ENCODE measurements around the gene FAM117A. TPM values are rescaled to one million over a fixed set of nuclear protein-coding genes. Genes with fewer than 3 reads are reported as not detected.

Gene FAM117A, protein sequence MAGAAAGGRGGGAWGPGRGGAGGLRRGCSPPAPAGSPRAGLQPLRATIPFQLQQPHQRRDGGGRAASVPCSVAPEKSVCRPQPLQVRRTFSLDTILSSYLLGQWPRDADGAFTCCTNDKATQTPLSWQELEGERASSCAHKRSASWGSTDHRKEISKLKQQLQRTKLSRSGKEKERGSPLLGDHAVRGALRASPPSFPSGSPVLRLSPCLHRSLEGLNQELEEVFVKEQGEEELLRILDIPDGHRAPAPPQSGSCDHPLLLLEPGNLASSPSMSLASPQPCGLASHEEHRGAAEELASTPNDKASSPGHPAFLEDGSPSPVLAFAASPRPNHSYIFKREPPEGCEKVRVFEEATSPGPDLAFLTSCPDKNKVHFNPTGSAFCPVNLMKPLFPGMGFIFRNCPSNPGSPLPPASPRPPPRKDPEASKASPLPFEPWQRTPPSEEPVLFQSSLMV
- 10 to 100 TPM; 30.6 to 34.1 TPM for total RNA-seq

DNA sequence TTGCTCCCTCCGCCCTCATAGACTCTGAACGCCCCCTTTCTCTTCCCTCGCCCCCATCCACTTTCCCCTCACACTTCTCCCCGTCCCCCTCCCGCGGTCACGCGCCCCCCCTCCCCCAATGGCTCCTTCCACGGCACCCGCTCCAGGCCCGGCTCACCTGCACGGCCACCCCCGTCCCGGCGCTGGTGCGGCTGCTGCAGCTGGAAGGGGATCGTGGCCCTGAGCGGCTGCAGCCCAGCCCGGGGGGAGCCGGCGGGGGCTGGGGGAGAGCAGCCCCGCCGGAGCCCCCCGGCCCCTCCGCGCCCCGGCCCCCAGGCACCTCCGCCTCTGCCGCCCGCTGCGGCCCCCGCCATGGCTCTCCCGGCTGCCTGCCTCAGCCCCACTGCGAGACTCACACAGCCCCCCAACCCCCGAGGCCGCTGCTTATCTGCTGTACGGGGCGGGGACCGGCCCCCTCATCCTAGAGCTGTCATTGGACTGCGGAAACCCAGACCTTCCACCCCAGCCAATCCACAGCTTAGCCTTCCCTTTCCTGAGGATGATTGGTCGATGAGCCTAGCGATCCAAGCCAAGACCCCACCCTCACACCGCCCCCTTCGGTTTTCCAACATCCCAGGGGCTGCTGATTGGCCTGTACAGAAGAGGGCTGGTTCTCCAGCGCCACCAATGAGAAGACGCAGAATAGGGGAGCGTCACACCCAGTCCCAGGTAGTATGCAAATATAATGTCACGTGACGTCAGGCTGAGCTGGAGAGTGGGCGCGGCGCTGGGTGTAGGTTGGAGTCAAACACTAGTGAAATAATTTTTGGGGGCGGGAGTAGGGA, at the start of gene FAM117A:
FAM117A (minus strand) TSS at position 397 of the 824 bp plus-strand sequence; CDS start at position 353, 44 bp downstream.
- Mint-ChIP-seq H3K27me3 (peaks cover 26% of the 10 kb centered on the region), H3K27ac (peak within 1 kb of the TSS; percentile 90), H3K36me3 (ENCODE audit: low read depth) (peaks cover 11% of the 10 kb centered on the region), H3K9me3 (no peaks in the 10 kb centered on the region), H3K4me3 (peak within 1 kb of the TSS; percentile 90), H3K4me1 (peaks cover 48% of the 10 kb centered on the region)
- CTCF ChIA-PET, result interaction anchor here (1.0 to 9.1 kb wide), 8 partner anchors 10 to 56 kb away, joined by 3 to 50 read pairs (median 4); partner anchors contain the start of gene SLC35B1
- POLR2A ChIA-PET, result interaction anchor here (1.1 to 1.8 kb wide), 4 partner anchors 10 to 86 kb away, joined by 4 to 5 read pairs (median 4); partner anchors contain the start of genes KAT7 and SPOP
- DNase-seq, result peak; percentile 99

DNA sequence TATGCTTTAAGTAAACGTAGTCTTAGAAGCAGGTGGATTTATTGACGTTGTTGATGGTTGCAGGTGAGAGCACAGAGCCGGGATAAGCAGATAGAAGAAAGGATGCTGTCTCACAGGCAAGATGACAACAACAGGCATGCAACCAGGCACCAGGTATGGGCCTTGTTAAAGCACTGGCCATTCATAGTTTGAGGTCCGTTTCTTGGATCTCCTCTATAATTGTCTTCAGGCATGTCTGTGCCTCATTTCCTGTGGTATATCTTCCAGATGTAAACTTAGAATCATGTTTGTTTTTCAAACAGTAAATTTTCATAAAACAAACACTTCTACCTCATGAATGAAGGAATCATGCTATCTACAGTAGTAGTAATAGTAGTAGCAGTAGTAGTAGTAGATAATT, 45.1 kb upstream of the FAM117A start:
- Mint-ChIP-seq H3K27ac (peak overlapping the region; percentile 51), H3K4me3 (no peak overlapping the region), H3K9me3 (no peaks in the 10 kb centered on the region), H3K27me3 (no peaks in the 10 kb centered on the region), H3K36me3 (ENCODE audit: low read depth) (peaks cover 58% of the 10 kb centered on the region), H3K4me1 (peaks cover 16% of the 10 kb centered on the region)
- ChIA-PET POLR2A (no interaction called here), CTCF (interaction anchor here (1.4 kb wide), 1 partner anchor 106 kb away, joined by 3 read pairs; no protein-coding TSS in a partner anchor)
- DNase-seq, result no peak

DNA sequence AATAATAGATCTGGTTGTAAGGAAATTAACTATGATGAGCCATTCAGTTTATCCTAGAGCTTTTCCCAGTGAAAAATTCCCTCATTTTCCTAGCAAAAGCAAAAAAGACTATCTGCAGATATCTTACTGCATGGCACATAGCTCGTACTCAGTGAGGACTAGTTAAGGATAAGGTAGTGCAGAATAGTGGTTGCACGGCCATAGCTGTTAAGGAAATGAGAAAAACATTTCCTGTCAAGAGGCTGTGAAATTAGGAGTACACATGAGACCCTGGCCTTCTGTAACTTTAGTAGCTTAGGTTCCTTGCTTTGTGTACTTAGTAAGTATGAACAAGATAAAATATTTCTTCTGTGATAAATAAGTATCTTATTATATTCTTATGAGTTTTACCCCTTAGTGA, 34.8 kb upstream of the FAM117A start:
- ChIA-PET POLR2A (interaction anchor here (1.1 kb wide), 1 partner anchor 11 kb away, joined by 3 read pairs; the partner anchor contains the start of gene KAT7), CTCF (interaction anchor here (0.6 to 1.0 kb wide), 2 partner anchors 19 to 521 kb away, joined by 3 to 5 read pairs; no protein-coding TSS in a partner anchor)
- Mint-ChIP-seq H3K27me3 (no peaks in the 10 kb centered on the region), H3K4me1 (peaks cover 46% of the 10 kb centered on the region), H3K4me3 (no peak overlapping the region), H3K27ac (peak overlapping the region; percentile 46), H3K9me3 (no peaks in the 10 kb centered on the region), H3K36me3 (ENCODE audit: low read depth) (peaks cover 63% of the 10 kb centered on the region)
- DNase-seq, result no peak

DNA sequence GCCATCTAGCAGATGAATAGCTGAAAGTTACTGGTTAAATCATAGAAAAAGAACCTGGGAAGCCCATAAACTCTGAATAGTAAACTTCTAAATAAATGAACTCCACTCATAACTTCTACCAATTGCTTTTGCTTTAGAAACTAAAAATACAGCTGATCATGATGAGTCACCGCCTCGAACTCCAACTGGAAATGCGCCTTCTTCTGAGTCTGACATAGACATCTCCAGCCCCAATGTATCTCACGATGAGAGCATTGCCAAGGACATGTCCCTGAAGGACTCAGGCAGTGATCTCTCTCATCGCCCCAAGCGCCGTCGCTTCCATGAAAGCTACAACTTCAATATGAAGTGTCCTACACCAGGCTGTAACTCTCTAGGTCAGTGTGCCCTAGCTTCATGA, 34.3 kb upstream of the FAM117A start:
- no peak overlapping the region for H3K27ac Mint-ChIP-seq
- H3K36me3 Mint-ChIP-seq (ENCODE audit: low read depth), result peaks cover 64% of the 10 kb centered on the region
- ChIA-PET POLR2A (interaction anchor here (0.6 to 1.1 kb wide), 2 partner anchors 10 to 23 kb away, joined by 3 read pairs; partner anchors contain the start of gene KAT7), CTCF (interaction anchor here (1.0 to 1.2 kb wide), 2 partner anchors 20 to 94 kb away, joined by 3 read pairs; no protein-coding TSS in a partner anchor)
- no peaks in the 10 kb centered on the region for H3K27me3 Mint-ChIP-seq
- H3K4me3 Mint-ChIP-seq, result no peak overlapping the region
- H3K4me1 Mint-ChIP-seq, result peaks cover 50% of the 10 kb centered on the region
- no peaks in the 10 kb centered on the region for H3K9me3 Mint-ChIP-seq
- DNase-seq, result no peak

DNA sequence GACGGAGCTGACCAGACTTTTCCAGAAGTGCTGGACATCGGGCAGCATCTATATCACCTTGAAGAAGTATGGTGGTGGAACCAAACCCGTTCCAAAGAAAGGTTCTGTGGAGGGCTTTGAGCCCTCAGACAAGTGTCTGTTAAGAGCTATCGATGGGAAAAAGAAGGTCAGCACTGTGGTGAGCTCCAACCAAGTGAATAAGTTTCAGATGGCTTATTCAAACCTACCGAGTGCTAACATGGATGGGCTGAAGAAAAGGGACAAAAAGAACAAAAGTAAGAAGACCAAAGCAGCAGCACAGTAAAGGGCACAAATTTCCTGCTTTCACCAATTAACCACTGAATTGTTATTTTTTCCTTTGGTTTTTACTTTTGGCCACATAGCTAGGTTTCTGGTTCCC, 31.4 kb upstream of the FAM117A start:
- DNase-seq, result no peak
- Mint-ChIP-seq H3K9me3 (no peaks in the 10 kb centered on the region), H3K27ac (no peak overlapping the region), H3K27me3 (no peaks in the 10 kb centered on the region), H3K36me3 (ENCODE audit: low read depth) (peaks cover 69% of the 10 kb centered on the region), H3K4me3 (peak overlapping the region; percentile 32), H3K4me1 (peaks cover 65% of the 10 kb centered on the region)
- ChIA-PET CTCF (interaction anchor here (0.6 to 1.0 kb wide), 3 partner anchors 13 to 80 kb away, joined by 3 to 5 read pairs (median 3); no protein-coding TSS in a partner anchor), POLR2A (interaction anchor here (1.1 kb wide), 1 partner anchor 118 kb away, joined by 6 read pairs; no protein-coding TSS in a partner anchor)

DNA sequence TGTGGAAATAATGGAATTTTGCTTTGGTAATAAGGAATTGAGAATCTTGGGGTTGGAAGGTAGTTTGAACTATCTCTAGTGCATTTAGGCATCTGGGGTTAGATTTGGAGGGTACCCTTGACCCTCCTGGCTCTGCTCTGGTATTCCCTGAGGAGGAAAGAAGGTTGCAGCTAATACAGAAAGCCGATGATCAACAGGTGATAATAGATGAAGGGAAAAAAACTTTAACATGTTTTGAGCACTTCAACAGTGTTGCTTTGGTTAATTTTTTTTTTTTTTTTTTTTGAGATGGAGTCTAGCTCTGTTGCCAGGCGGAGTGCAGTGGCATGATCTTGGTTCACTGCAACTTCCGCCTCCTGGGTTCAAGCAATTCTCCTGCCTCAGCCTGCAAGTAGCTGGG, 29.4 kb upstream of the FAM117A start:
- CTCF ChIA-PET, result interaction anchor here (0.6 to 1.4 kb wide), 2 partner anchors 29 to 89 kb away, joined by 3 to 5 read pairs; no protein-coding TSS in a partner anchor
- H3K9me3 Mint-ChIP-seq, result no peaks in the 10 kb centered on the region
- no peaks in the 10 kb centered on the region for H3K27me3 Mint-ChIP-seq
- POLR2A ChIA-PET, result no interaction called here
- H3K4me3 Mint-ChIP-seq, result no peak overlapping the region
- H3K36me3 Mint-ChIP-seq (ENCODE audit: low read depth), result peaks cover 63% of the 10 kb centered on the region
- no peak overlapping the region for H3K27ac Mint-ChIP-seq
- no peak for DNase-seq
- peaks cover 68% of the 10 kb centered on the region for H3K4me1 Mint-ChIP-seq

DNA sequence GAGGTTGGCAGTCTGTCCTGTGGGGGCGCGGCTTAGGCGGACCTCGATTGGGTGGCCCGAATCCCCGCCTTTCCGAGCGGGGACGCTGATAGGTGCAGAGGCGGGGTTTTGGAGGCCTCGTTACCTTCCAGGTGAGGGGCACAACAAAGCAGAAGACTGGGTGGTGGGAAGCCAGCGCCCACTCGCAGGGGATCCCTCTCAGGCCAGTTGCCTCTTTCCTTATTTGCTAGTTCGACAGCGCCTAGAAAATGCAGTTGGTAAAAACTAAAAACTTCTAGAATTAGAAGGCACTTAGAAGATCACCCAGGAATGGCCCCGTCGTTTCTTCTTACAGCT, 25.3 kb upstream of the FAM117A start:
- CTCF ChIA-PET, result interaction anchor here (0.9 kb wide), 2 partner anchors 12 to 42 kb away, joined by 3 read pairs; no protein-coding TSS in a partner anchor
- Mint-ChIP-seq H3K36me3 (ENCODE audit: low read depth) (peaks cover 36% of the 10 kb centered on the region), H3K27me3 (no peaks in the 10 kb centered on the region), H3K27ac (peak overlapping the region; percentile 98), H3K4me1 (peaks cover 55% of the 10 kb centered on the region), H3K9me3 (no peaks in the 10 kb centered on the region), H3K4me3 (peak overlapping the region; percentile 86)
- POLR2A ChIA-PET, result no interaction called here
- DNase-seq, result no peak

DNA sequence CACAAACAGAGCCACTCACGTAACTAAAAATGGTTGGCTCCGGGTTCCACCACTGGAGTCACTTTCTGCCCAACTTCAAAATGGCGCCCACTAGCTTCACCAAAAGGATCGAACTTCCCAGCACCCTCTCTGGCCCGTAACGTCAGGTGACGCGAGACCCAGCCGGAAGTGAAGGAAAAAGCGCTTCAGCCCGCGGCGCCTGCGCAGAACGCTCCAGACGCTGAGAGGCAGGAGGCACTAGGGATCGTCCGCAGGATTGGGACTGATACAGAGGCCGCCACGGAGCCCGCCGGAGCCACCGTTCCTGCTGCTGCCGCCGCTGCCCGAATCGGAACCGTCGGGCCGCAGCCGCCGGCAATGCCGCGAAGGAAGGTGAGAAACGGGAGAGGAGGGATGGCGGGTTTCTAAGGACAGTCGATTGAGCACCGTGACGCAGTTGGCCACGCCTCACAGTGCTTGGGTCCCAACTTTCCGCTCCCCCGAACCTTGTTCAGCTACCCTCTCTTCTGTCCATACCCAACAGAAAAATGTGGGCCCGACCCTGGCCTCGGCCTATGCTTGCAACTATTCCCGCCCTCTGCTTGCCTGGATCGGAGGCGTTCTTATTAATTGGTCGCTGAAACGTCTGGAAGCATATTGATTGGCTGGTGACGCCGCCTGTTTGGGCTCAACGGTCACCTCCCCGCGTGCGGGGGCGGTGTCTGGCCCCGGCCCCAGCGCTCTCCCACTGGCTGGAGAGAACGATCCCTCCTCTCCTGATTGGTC, 24.7 kb upstream of the FAM117A start, which contains the start of gene KAT7:
KAT7 (plus strand) TSS at position 204 of the 765 bp plus-strand sequence; CDS start at position 358, 154 bp downstream.
- Mint-ChIP-seq H3K4me1 (peaks cover 50% of the 10 kb centered on the region), H3K27me3 (no peaks in the 10 kb centered on the region), H3K4me3 (peak within 1 kb of the TSS; percentile 86), H3K36me3 (ENCODE audit: low read depth) (peaks cover 36% of the 10 kb centered on the region), H3K9me3 (no peaks in the 10 kb centered on the region), H3K27ac (peak within 1 kb of the TSS; percentile 98)
- DNase-seq, result peak; percentile 99
- ChIA-PET CTCF (interaction anchor here (0.9 to 1.6 kb wide), 7 partner anchors 11 to 219 kb away, joined by 3 to 4 read pairs (median 3); partner anchors contain the start of gene SLC35B1), POLR2A (interaction anchor here (0.6 to 1.2 kb wide), 5 partner anchors 10 to 91 kb away, joined by 3 to 4 read pairs (median 4); partner anchors contain the start of gene FAM117A)

DNA sequence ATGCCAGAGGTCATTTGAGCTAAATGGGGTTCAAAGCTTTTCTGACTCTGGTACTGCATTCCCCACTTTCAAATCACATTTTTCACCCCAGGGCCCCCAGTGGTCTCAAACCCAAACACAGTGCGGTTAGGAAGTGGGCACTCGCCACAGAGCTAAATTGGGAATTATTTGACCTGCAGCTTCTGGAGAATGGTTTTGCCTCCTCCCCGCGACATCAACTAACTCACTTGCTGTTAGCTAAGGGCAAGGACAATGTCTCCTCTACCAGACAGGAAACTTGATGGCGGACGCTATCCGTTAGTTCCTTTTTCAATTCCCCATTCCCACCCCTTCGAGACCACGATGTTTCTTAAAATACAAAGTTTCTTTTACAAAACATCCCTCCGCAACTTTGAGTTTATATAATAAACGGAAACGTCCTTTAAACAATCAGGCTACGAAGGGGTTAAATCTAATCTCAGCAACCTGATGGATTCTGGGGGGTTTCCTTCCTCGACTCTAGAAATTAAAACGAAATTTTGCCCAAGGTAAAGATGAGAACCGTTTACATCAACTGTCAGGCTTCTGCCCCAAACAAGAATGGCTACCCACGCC, 24.1 kb upstream of the FAM117A start:
- no peaks in the 10 kb centered on the region for H3K27me3 Mint-ChIP-seq
- H3K9me3 Mint-ChIP-seq, result no peaks in the 10 kb centered on the region
- CTCF ChIA-PET, result interaction anchor here (0.9 to 1.6 kb wide), 8 partner anchors 21 to 219 kb away, joined by 3 to 4 read pairs (median 3); partner anchors contain the start of genes FAM117A and SLC35B1
- peaks cover 45% of the 10 kb centered on the region for H3K4me1 Mint-ChIP-seq
- DNase-seq, result peak; percentile 32
- POLR2A ChIA-PET, result interaction anchor here (0.6 to 1.2 kb wide), 5 partner anchors 10 to 91 kb away, joined by 3 to 4 read pairs (median 4); partner anchors contain the start of gene FAM117A
- peak overlapping the region; percentile 86 for H3K4me3 Mint-ChIP-seq
- peaks cover 32% of the 10 kb centered on the region for H3K36me3 Mint-ChIP-seq (ENCODE audit: low read depth)
- H3K27ac Mint-ChIP-seq, result peak overlapping the region; percentile 98

DNA sequence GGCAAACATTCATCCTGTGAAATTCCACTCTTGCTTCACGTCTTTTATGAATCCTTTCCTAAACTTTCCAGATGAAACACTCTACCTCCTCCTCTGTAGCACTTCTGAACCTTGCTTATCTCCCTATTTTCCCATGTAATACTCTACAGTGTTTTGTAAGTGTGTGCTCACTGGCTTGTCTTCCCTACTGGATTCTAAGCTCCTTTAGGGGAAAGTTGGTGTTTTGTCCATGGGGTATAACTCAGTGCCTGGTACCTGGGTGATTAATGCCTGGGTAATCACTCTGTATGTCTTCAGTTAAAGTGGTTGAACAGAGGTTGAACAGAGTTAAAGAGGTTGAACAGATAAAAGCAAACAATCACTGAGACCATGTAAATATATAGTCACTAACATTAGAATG, 20.7 kb upstream of the FAM117A start:
- POLR2A ChIA-PET, result no interaction called here
- Mint-ChIP-seq H3K4me3 (no peak overlapping the region), H3K27me3 (no peaks in the 10 kb centered on the region), H3K36me3 (ENCODE audit: low read depth) (peaks cover 9% of the 10 kb centered on the region), H3K4me1 (peaks cover 23% of the 10 kb centered on the region), H3K27ac (peak overlapping the region; percentile 21), H3K9me3 (no peaks in the 10 kb centered on the region)
- no peak for DNase-seq
- CTCF ChIA-PET, result interaction anchor here (0.7 to 1.7 kb wide), 3 partner anchors 28 to 69 kb away, joined by 3 read pairs; no protein-coding TSS in a partner anchor

DNA sequence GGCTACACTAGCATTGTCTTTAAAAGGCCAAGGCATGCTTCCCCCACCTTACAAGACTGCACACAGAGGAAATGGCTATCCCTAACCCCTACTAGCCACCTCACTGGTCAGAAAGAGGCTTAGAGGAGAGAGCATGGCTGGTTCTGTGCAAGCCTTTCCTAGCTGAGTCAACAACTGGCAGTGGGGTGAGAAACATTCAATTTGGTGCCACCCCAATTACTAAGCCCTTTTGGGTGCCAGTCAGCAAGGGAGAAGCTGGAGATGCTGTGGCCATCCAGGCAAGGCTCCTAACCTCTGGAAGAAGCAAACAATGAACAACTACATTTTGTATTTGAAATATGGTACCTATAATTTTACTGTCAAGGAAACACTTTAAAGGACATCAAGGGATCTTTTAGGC, 19.9 kb upstream of the FAM117A start:
- no peak for DNase-seq
- Mint-ChIP-seq H3K27me3 (no peaks in the 10 kb centered on the region), H3K9me3 (no peaks in the 10 kb centered on the region), H3K27ac (no peak overlapping the region), H3K4me1 (peaks cover 20% of the 10 kb centered on the region), H3K36me3 (ENCODE audit: low read depth) (peaks cover 4% of the 10 kb centered on the region), H3K4me3 (no peak overlapping the region)
- ChIA-PET CTCF (interaction anchor here (1.5 to 1.7 kb wide), 2 partner anchors 27 to 75 kb away, joined by 3 to 5 read pairs; partner anchors contain the start of gene SLC35B1), POLR2A (no interaction called here)
